Suprapubic skin (tissue), 4 donors: Measurements from ENCODE around the gene SQSTM1. TPM values are rescaled to one million over a fixed set of nuclear protein-coding genes. Genes with fewer than 3 reads are reported as not detected.

ENCODE experiments used
- DNase-seq, 2 donors: peaks; one replicate each; pipeline ENCODE4 v3.0.0-alpha.2; 2019; ENCODE audit warnings: low spot score in 2 of 2
- H3K27ac ChIP-seq: fragments of 200-600 bp; sonication (generic); one replicate; pipeline ENCODE4 v1.5.1; 2019
- H3K27me3 ChIP-seq: fragments of 200-600 bp; sonication (generic); one replicate; pipeline ENCODE4 v1.5.1; 2019
- H3K36me3 ChIP-seq: fragments of 200-600 bp; sonication (generic); one replicate; pipeline ENCODE4 v1.5.1; 2019
- H3K4me1 ChIP-seq: fragments of 200-600 bp; sonication (generic); one replicate; pipeline ENCODE4 v1.5.1; 2019
- H3K4me3 ChIP-seq: fragments of 200-600 bp; sonication (generic); one replicate; pipeline ENCODE4 v1.5.1; 2019; ENCODE audit warnings: mild to moderate bottlenecking
- H3K9me3 ChIP-seq: fragments of 200-600 bp; sonication (generic); one replicate; pipeline ENCODE4 v1.5.1; 2019
- CTCF ChIP-seq, 2 donors: fragments of 200-600 bp in 1 of 2; fragments of 450-650 bp in 1 of 2; sonication (generic) in 1 of 2; IDR thresholded peaks; one replicate each; pipeline ENCODE4 v1.5.1; 2016 to 2019; ENCODE audit warnings: antibody characterized with exemption in 2 of 2, mild to moderate bottlenecking in 1 of 2, moderate library complexity in 1 of 2
- EP300 ChIP-seq: sonication (generic); formaldehyde crosslinking; IDR thresholded peaks from one replicate; pipeline ENCODE4 v1.6.1; 2017; ENCODE audit warnings: antibody characterized with exemption
- POLR2A ChIP-seq, 2 donors: fragments of 450-650 bp; IDR thresholded peaks; one replicate each; pipeline ENCODE4 v1.6.1; 2017; ENCODE audit warnings: antibody characterized with exemption in 2 of 2, mild to moderate bottlenecking in 2 of 2, moderate library complexity in 2 of 2
- POLR2AphosphoS5 ChIP-seq, 3 donors: sonication (generic); formaldehyde crosslinking; IDR thresholded peaks; one replicate each; pipeline ENCODE4 v1.6.1; 2017; ENCODE audit warnings: antibody characterized with exemption in 3 of 3
- WGBS: methylation state at CpG from one replicate; pipeline ENCODE4 v1.1.5; 2018; 5-methylcytosine and 5-hydroxymethylcytosine counted together
- total RNA-seq, 4 donors: library from RNA; depleted of rRNA; stranded (reverse); fragments of >200 nt; gene quantifications; one replicate each; pipeline ENCODE4 v1.1.0, GENCODE V29; 2016

Gene SQSTM1
- total RNA-seq, 4 donors from 2014 or later = 183 to 282 (median 265) TPM

- TF ChIP-seq EP300 (no peak), POLR2A (IDR thresholded peaks at IDR 0.05) (no peak), POLR2AphosphoS5 (IDR thresholded peaks at IDR 0.05) (no peak), CTCF (IDR thresholded peaks at IDR 0.05) (no peak)
- Histone ChIP-seq H3K36me3 (peaks cover 77% of the 10 kb centered on the region), H3K27me3 (no peaks in the 10 kb centered on the region), H3K4me1 (no peaks in the 10 kb centered on the region), H3K9me3 (no peaks in the 10 kb centered on the region), H3K4me3 (no peak overlapping the region), H3K27ac (no peak overlapping the region)
- no peak for DNase-seq
- WGBS = 95% methylated on average over 3 of the region's 3 CpGs
Observed at GRCh38 chr5:179883163-179883562, 62.5 kb downstream of the SQSTM1 start.

- no peaks in the 10 kb centered on the region for H3K9me3 ChIP-seq
- 97% methylated on average over 13 of the region's 13 CpGs for WGBS
- no peaks in the 10 kb centered on the region for H3K27me3 ChIP-seq
- H3K4me1 ChIP-seq = no peaks in the 10 kb centered on the region
- TF ChIP-seq POLR2A (IDR thresholded peaks at IDR 0.05) (no peak), POLR2AphosphoS5 (IDR thresholded peaks at IDR 0.05) (no peak), EP300 (no peak), CTCF (IDR thresholded peaks at IDR 0.05) (no peak)
- no peak overlapping the region for H3K27ac ChIP-seq
- H3K4me3 ChIP-seq = no peak overlapping the region
- H3K36me3 ChIP-seq = peaks cover 77% of the 10 kb centered on the region
- DNase-seq = no peak
Observed at GRCh38 chr5:179885491-179886090, 64.9 kb downstream of the SQSTM1 start.

- Histone ChIP-seq H3K9me3 (no peaks in the 10 kb centered on the region), H3K4me3 (no peak overlapping the region), H3K4me1 (no peaks in the 10 kb centered on the region), H3K27ac (no peak overlapping the region), H3K27me3 (no peaks in the 10 kb centered on the region), H3K36me3 (peaks cover 79% of the 10 kb centered on the region)
- 76% methylated on average over 14 of the region's 14 CpGs for WGBS
- TF ChIP-seq POLR2AphosphoS5 (IDR thresholded peaks at IDR 0.05) (no peak), EP300 (no peak), CTCF (IDR thresholded peaks at IDR 0.05) (no peak), POLR2A (IDR thresholded peaks at IDR 0.05) (no peak)
- DNase-seq = no peak
Observed at GRCh38 chr5:179886190-179886911, 65.6 kb downstream of the SQSTM1 start.

- Histone ChIP-seq H3K36me3 (peaks cover 87% of the 10 kb centered on the region), H3K27ac (no peak overlapping the region), H3K27me3 (no peaks in the 10 kb centered on the region), H3K4me1 (no peaks in the 10 kb centered on the region), H3K9me3 (no peaks in the 10 kb centered on the region), H3K4me3 (no peak overlapping the region)
- DNase-seq = no peak
- 95% methylated on average over 11 of the region's 11 CpGs for WGBS
- TF ChIP-seq POLR2A (IDR thresholded peaks at IDR 0.05) (no peak), CTCF (IDR thresholded peaks at IDR 0.05) (no peak), EP300 (no peak), POLR2AphosphoS5 (IDR thresholded peaks at IDR 0.05) (no peak)
Observed at GRCh38 chr5:179887095-179887494, 66.4 kb downstream of the SQSTM1 start.

Other genes starting within 250 kb of the SQSTM1 start
- gene HNRNPH1, start 197.2 kb upstream of the SQSTM1 start, total RNA-seq = 100 to 1,000 TPM; 260 to 868 (median 295) TPM
- gene CBY3, start 139.9 kb upstream of the SQSTM1 start, total RNA-seq = not detected
- gene CANX, start 121.9 kb upstream of the SQSTM1 start, total RNA-seq = 100 to 1,000 TPM; 185 to 282 (median 240) TPM
- 10 to 100 TPM; 26.5 to 45.0 (median 38.6) TPM for gene MAML1, start 88.1 kb upstream of the SQSTM1 start, total RNA-seq
- 1 to 10 TPM; 3.5 to 7.9 (median 4.5) TPM for gene LTC4S, start 26.9 kb upstream of the SQSTM1 start, total RNA-seq
- gene MGAT4B, start 14.0 kb upstream of the SQSTM1 start, total RNA-seq = 100 to 1,000 TPM in 2 of 4 donors, 10 to 100 TPM in 2; 74.5 to 142 (median 97.4) TPM
- gene MRNIP, start 37.9 kb downstream of the SQSTM1 start, total RNA-seq = 100 to 1,000 TPM in 1 of 4 donors, 10 to 100 TPM in 3; 11.6 to 102 (median 22.6) TPM
- 100 to 1,000 TPM in 3 of 4 donors, 10 to 100 TPM in 1; 97.5 to 177 (median 116) TPM for gene TBC1D9B, start 87.0 kb downstream of the SQSTM1 start, total RNA-seq